Measurements from ENCODE around the gene MTMR12.

Gene MTMR12

GRCh38 chr5:32355686-32356085 is 42.9 kb upstream of the MTMR12 start:
- no peak for TF ChIP-seq POLR2A (IDR thresholded peaks at IDR 0.05; ENCODE audit: extremely low read depth, insufficient read length)
- no peak for TF ChIP-seq MAX (IDR thresholded peaks at IDR 0.05; ENCODE audit: low read depth, low read length)
- TF ChIP-seq CTCF (IDR thresholded peaks at IDR 0.05; ENCODE audit: low read depth, low read length): no peak
- TF ChIP-seq MYC (IDR thresholded peaks at IDR 0.05; ENCODE audit: low read depth, low read length): no peak
- H3K4me3 ChIP-seq (ENCODE audit: low read depth, low read length): no peak overlapping the region
- DNase-seq (ENCODE audit: low read depth): no peak

GRCh38 chr5:32353420-32353819 is 40.7 kb upstream of the MTMR12 start:
- TF ChIP-seq CTCF (IDR thresholded peaks at IDR 0.05; ENCODE audit: low read depth, low read length) (no peak), MAX (IDR thresholded peaks at IDR 0.05; ENCODE audit: low read depth, low read length) (no peak), MYC (IDR thresholded peaks at IDR 0.05; ENCODE audit: low read depth, low read length) (no peak), POLR2A (IDR thresholded peaks at IDR 0.05; ENCODE audit: extremely low read depth, insufficient read length) (no peak)

GRCh38 chr5:32352685-32353084 is 39.9 kb upstream of the MTMR12 start:
- DNase-seq (ENCODE audit: low read depth): no peak
- no peak overlapping the region for H3K4me3 ChIP-seq (ENCODE audit: low read depth, low read length)
- TF ChIP-seq MYC (IDR thresholded peaks at IDR 0.05; ENCODE audit: low read depth, low read length) (no peak), MAX (IDR thresholded peaks at IDR 0.05; ENCODE audit: low read depth, low read length) (no peak), POLR2A (IDR thresholded peaks at IDR 0.05; ENCODE audit: extremely low read depth, insufficient read length) (no peak), CTCF (IDR thresholded peaks at IDR 0.05; ENCODE audit: low read depth, low read length) (no peak)

More at GRCh38 chr5:32353420-32353819, 40.7 kb upstream of the MTMR12 start:
- no peak overlapping the region for H3K4me3 ChIP-seq (ENCODE audit: low read depth, low read length)
- no peak for DNase-seq (ENCODE audit: low read depth)

- no peak for DNase-seq (ENCODE audit: low read depth)
- TF ChIP-seq POLR2A (IDR thresholded peaks at IDR 0.05; ENCODE audit: extremely low read depth, insufficient read length) (no peak), MYC (IDR thresholded peaks at IDR 0.05; ENCODE audit: low read depth, low read length) (no peak), CTCF (IDR thresholded peaks at IDR 0.05; ENCODE audit: low read depth, low read length) (no peak), MAX (IDR thresholded peaks at IDR 0.05; ENCODE audit: low read depth, low read length) (no peak)
- H3K4me3 ChIP-seq (ENCODE audit: low read depth, low read length): no peak overlapping the region
Observed at GRCh38 chr5:32346869-32347268, 34.1 kb upstream of the MTMR12 start.

GRCh38 chr5:32343058-32343672 is 30.4 kb upstream of the MTMR12 start:
- no peak overlapping the region for H3K4me3 ChIP-seq (ENCODE audit: low read depth, low read length)

More at GRCh38 chr5:32343058-32343672, 30.4 kb upstream of the MTMR12 start:
- no peak for TF ChIP-seq MYC (IDR thresholded peaks at IDR 0.05; ENCODE audit: low read depth, low read length)
- no peak for TF ChIP-seq CTCF (IDR thresholded peaks at IDR 0.05; ENCODE audit: low read depth, low read length)
- no peak for DNase-seq (ENCODE audit: low read depth)
